Fibroblast of pulmonary artery (primary cell): ENCODE results near the gene MTARC2.

Experiments used
- DNase-seq: peaks from one replicate; pipeline ENCODE4 v3.0.0-alpha.2; 2010; ENCODE audit warnings: low read depth
- H3K4me3 ChIP-seq: replicated peaks from 2 replicates; pipeline ENCODE4 v1.5.1; 2011; ENCODE audit warnings: low read depth, mild to moderate bottlenecking, control low read depth, low read length, moderate library complexity
- CTCF ChIP-seq: IDR thresholded peaks from 2 replicates; pipeline ENCODE4 v1.5.1; 2011; ENCODE audit warnings: mild to moderate bottlenecking, control low read depth, low read length, inconsistent platforms; ENCODE audit errors: missing control alignments

The MTARC2 gene

DNA sequence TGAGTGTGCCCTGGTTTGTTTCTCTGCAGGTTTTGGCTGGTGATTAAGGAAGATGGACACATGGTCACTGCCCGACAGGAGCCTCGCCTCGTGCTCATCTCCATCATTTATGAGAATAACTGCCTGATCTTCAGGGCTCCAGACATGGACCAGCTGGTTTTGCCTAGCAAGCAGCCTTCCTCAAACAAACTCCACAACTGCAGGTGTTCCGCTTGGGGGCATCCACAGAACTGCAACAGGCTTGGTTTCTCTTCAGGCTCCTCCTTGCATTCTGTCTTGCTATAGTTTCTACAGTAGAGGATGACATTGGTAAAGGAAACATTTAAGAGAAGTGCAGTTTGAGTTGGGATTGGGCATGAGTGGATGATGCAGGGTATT lies 6.8 kb downstream of the MTARC2 start:
- H3K4me3 ChIP-seq: no peak overlapping the region
- no peak for TF ChIP-seq CTCF
- no peak for DNase-seq

GRCh38 chr1:220755309-220755708 lies 7.2 kb downstream of the MTARC2 start:
- no peak for TF ChIP-seq CTCF
- DNase-seq: no peak
- no peak overlapping the region for H3K4me3 ChIP-seq

DNA sequence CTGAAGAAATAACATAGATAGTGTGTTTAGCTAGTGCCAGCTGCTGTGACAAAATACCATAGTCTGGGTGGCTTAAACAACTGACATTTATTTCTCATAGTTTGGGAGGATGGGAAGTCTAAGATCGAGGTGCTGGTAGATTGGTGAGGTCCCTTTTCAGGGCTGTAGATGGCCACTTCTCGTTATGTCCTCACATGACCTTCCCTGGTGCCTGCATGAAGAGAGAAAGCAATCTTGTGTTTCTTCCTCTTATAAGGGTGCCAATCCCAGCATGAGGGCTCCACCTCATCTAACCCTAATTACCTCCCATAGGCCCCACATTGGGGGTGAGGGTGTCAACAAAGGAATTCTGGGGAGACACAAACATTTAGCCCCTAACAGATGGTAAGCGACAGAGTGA lies 9.3 kb downstream of the MTARC2 start:
- H3K4me3 ChIP-seq: no peak overlapping the region
- no peak for TF ChIP-seq CTCF
- DNase-seq: no peak

DNA sequence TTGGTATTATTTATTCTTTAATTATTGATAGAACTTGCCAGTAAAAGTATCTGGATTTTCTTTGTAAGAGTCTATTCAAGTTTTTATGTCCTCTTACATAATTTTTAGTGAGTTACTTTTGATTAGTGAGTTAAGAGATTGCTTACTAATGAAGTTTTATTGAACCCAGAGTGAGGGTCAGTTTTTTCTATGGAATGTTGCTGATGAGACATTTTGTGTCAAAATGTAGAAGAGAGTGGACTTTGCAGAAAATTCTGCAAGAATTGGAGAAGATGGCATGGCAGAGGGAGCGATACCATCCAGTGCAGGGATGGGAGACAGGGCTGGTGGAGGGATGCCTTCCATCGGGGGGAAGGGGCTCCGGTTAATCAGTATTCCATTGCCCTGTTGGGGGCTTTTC lies 11.0 kb downstream of the MTARC2 start:
- H3K4me3 ChIP-seq: no peak overlapping the region
- no peak for DNase-seq
- no peak for TF ChIP-seq CTCF

DNA sequence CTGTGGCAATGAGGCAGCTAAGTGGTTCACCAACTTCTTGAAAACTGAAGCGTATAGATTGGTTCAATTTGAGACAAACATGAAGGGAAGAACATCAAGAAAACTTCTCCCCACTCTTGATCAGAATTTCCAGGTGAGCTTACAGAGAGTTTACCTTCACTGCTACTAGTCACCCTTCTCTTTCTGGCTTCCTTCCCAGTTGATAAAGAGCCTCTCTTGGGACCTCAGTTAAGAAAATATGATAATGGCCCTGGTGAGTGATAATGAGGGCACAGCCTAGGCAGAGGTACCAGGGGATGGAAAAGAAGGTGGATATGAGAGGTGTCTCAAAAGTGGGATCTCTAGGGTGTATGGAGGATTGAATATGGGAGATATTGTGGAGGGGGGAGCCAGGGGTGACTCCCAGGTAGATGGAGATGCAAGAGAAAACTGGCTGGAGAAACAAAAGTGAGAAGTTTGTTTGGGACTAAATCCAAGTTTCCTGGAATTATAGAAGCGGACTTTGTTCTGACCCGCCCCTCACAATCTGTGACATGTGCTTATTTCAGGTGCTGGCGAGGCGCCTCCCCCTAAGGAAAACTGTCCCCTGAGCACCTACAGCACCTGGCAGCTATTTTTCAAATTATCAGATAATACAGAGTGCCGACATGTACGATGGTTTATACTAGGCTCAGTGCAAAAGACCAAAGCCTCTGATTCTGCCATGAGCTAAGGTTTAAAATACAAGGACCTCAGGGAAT lies 13.7 kb downstream of the MTARC2 start:
- H3K4me3 ChIP-seq: no peak overlapping the region
- TF ChIP-seq CTCF: no peak
- DNase-seq: no peak

GRCh38 chr1:220764757-220765156 lies 16.6 kb downstream of the MTARC2 start:
- DNase-seq: no peak
- no peak overlapping the region for H3K4me3 ChIP-seq
- TF ChIP-seq CTCF: no peak
